K562 (cell line): ENCODE data around the gene MYO15B. TPM values are rescaled to one million over a fixed set of nuclear protein-coding genes. Genes with fewer than 3 reads are reported as not detected.

Experiments
- ATAC-seq: fragments of 200-7000 bp; cut with Tn5 transposase; 3 replicates; pipeline ENCODE4 v1.9.1; 2020; ENCODE audit warnings: moderate library complexity
- BruUV-seq: library from RNA; stranded (reverse); fragments of 400-500 nt; replicated peaks from 2 replicates; lab custom pipeline; 2021; lab: Mats Ljungman, UMichigan
- CTCF ChIA-PET: fragments of 300-600 bp; formaldehyde crosslinking; extraction: SDS; loops from one replicate; lab custom pipeline; 2021; ENCODE audit warnings: low intra/inter-chr PET ratio; lab: Yijun Ruan, JAX
- POLR2A ChIA-PET: fragments of 300-600, 350-650 bp; sonication (Branson Sonifier 250); formaldehyde crosslinking; extraction: SDS; loops from one replicate; lab custom pipeline; 2021; ENCODE audit warnings: antibody characterized with exemption, inconsistent platforms; lab: Yijun Ruan, JAX
- DNase-seq, 4 experiments: peaks; one replicate each; pipeline versions ENCODE4 v3.0.0 to v3.0.0-alpha.2; 2011 to 2018; ENCODE audit warnings: low spot score in 3 of 4, mixed read lengths in 3 of 4; ENCODE audit errors: extremely low read depth in 1 of 4
- FAIRE-seq: peaks from 2 replicates; lab custom pipeline; 2011; peaks lifted over from hg19 to GRCh38; lab: Jason Lieb, UNC
- H2AFZ ChIP-seq: 2 replicates; pipeline ENCODE4 v1.6.0; 2011; ENCODE audit warnings: low read depth, low read length, control low read depth, inconsistent platforms
- H3K27ac ChIP-seq: fragments of 200-600 bp; 3 replicates; pipeline ENCODE4 v1.8.0; 2011; ENCODE audit warnings: low read depth, mild to moderate bottlenecking, control low read depth, inconsistent platforms, low read length, moderate library complexity, mixed read lengths; ENCODE audit errors: extremely low read depth
- H3K27me3 ChIP-seq, 2 experiments: fragments of 300-600 bp in 1 of 2; 2 replicates in 1 of 2; 3 replicates in 1 of 2; pipeline versions ENCODE4 v1.6.0 to v1.8.0; 2011; ENCODE audit warnings: inconsistent platforms in 2 of 2, low read length in 2 of 2, mild to moderate bottlenecking in 1 of 2, mixed read lengths in 1 of 2, moderate library complexity in 1 of 2; ENCODE audit not compliant: control insufficient read depth in 2 of 2, insufficient read depth in 2 of 2
- H3K36me3 ChIP-seq: fragments of 300-600 bp; 3 replicates; pipeline ENCODE4 v1.8.0; 2011; ENCODE audit warnings: mild to moderate bottlenecking, low read length, inconsistent platforms; ENCODE audit not compliant: control insufficient read depth, insufficient read depth
- H3K4me1 ChIP-seq, 2 experiments: fragments of 200-600 bp in 1 of 2; replicated peaks in 1 of 2; 2 replicates in 1 of 2; 3 replicates in 1 of 2; pipeline versions ENCODE4 v1.5.1 to v1.8.0; 2011; ENCODE audit warnings: inconsistent platforms in 2 of 2, low read length in 2 of 2, mild to moderate bottlenecking in 1 of 2, mixed read lengths in 1 of 2, moderate library complexity in 1 of 2; ENCODE audit not compliant: control insufficient read depth in 2 of 2, insufficient read depth in 2 of 2
- H3K4me2 ChIP-seq: 2 replicates; pipeline ENCODE4 v1.6.1; 2011; ENCODE audit warnings: low read length, control low read depth, inconsistent platforms, mixed read lengths; ENCODE audit not compliant: insufficient read depth
- H3K4me3 ChIP-seq: fragments of 200-600 bp; sonication (generic), shearing (Covaris generic); 2 replicates; pipeline ENCODE4 v1.5.1; 2016; ENCODE audit warnings: control low read depth, inconsistent platforms
- H3K79me2 ChIP-seq: fragments of 200-600 bp; 3 replicates; pipeline ENCODE4 v1.8.0; 2011; ENCODE audit warnings: low read length, inconsistent platforms; ENCODE audit not compliant: control insufficient read depth, insufficient read depth
- H3K9ac ChIP-seq, 2 experiments: 2 replicates each; pipeline versions ENCODE4 v1.6.0 to v1.6.1; 2011; ENCODE audit warnings: low read depth in 2 of 2, low read length in 2 of 2, control low read depth in 1 of 2, inconsistent platforms in 1 of 2, mild to moderate bottlenecking in 1 of 2, mixed read lengths in 1 of 2; ENCODE audit not compliant: insufficient read depth in 1 of 2
- H3K9me1 ChIP-seq: one replicate; pipeline ENCODE4 v1.6.0; 2011; ENCODE audit warnings: inconsistent platforms, mild to moderate bottlenecking, low read length, moderate library complexity; ENCODE audit not compliant: control insufficient read depth, insufficient read depth
- H3K9me3 ChIP-seq: replicated peaks from 2 replicates; pipeline ENCODE4 v1.5.1; 2011; ENCODE audit warnings: low read depth, low read length, inconsistent platforms; ENCODE audit not compliant: control insufficient read depth, insufficient read depth
- H4K20me1 ChIP-seq: replicated peaks from 2 replicates; pipeline ENCODE4 v1.6.1; 2011; ENCODE audit warnings: low read length, inconsistent platforms, mixed read lengths; ENCODE audit not compliant: control insufficient read depth, insufficient read depth
- ZNF76 ChIP-seq: fragments of 250-450 bp; sonication (Bioruptor Pico); IDR thresholded peaks from 2 replicates; pipeline ENCODE4 v1.4.0; 2020; ENCODE audit warnings: mild to moderate bottlenecking, moderate library complexity, borderline replicate concordance
- WGBS: fragments of 100-300 bp; shearing (Covaris generic); methylation state at CpG from one replicate; pipeline ENCODE4 v1.1.6; 2016; ENCODE audit warnings: low coverage, mixed read lengths; ENCODE audit not compliant: insufficient coverage; ENCODE audit errors: missing lambda C conversion rate; 5-methylcytosine and 5-hydroxymethylcytosine counted together
- in situ Hi-C: fragments of 300-500 bp; cut with MboI; formaldehyde crosslinking; loops from 4 replicates; pipeline ENCODE4 v1.15.0; 2018; ENCODE audit warnings: inconsistent platforms, mixed read lengths
- intact Hi-C: fragments of 100-400 bp; cut with micrococcal nuclease; formaldehyde crosslinking; loops from 2 replicates; pipeline ENCODE4 v1.14.2; 2022
- polyA plus RNA-seq, 8 experiments: library from polyadenylated mRNA; depleted of rRNA in 4 of 8; stranded (reverse) in 5 of 8; unstranded in 3 of 8; fragments of >200 nt; fragmentation: Nextera tagmentation in 2 of 8; fragmentation: Illumina TruSeq in 1 of 8; extraction: Ambion mirVana in 2 of 8; extraction: Trizol in 1 of 8; gene quantifications; 2 replicates each; pipeline versions ENCODE4 v1.2.1 to v1.2.3, GENCODE V29; 2011 to 2014; ENCODE audit warnings: inconsistent platforms in 1 of 8, missing spikeins in 1 of 8
- total RNA-seq, 7 experiments: library from RNA; depleted of rRNA in 6 of 7; stranded (reverse); fragments of >200 nt in 6 of 7; fragmentation: Illumina TruSeq in 2 of 7; extraction: Trizol in 2 of 7; gene quantifications; 2 replicates each; pipeline versions ENCODE4 v1.2.1 to v1.2.3, GENCODE V29; 2011 to 2021; ENCODE audit warnings: low replicate concordance in 1 of 7
- TF ChIP-seq, protein P1 (sequence below), 2 experiments: fragments of 450-650 bp; conservative IDR thresholded peaks; 2 replicates each; pipeline ENCODE4 v1.6.1; 2017; ENCODE audit warnings: mild to moderate bottlenecking in 2 of 2, moderate library complexity in 2 of 2

The MYO15B gene
- total and polyA plus RNA-seq, 9 of the 15 experiments (the other 6 are each of a cell fraction or from before 2014, with no cell fraction given), result 0.05 to 3.1 (median 0.83) TPM; not detected in 2

DNA sequence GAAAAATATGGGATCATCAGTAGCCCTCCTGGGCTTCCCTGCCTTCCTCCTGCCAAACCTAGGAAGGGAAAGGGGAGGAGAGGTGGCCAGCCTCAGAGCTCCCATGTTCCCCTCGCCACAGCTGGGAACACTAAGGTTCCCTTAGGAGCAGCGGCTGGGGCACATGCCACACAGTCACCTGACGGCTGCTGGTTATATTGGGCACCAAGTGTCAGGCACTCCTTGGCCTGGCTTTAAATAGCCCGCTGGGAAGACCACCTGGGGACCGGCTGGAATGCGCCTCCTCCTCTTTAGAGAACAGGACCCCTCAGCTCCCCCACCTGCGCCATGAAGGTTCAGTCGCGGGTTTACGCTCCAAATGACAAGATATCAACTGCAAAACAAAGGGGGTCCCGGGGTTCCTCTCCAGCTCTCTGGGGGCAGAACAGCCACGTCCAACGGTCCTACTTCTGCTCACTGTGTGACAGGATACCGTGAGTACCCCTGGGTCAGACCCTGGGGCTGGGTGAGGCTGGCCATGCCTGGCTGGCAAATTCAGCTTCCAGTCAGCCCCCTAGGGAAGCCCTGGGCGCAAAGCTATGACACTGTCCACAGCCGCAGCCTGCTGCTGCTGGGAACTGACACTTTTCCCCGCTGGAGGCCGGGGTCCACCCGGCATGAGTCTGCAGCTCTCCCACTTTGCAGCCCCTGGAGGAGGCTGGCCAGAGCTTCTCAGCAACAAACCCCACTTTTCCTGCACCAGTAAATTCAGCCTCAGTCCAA lies 49.0 kb downstream of the MYO15B start:
- Histone ChIP-seq H3K4me2 (no peak overlapping the region), H3K79me2 (no peaks in the 10 kb centered on the region), H3K9me1 (no peaks in the 10 kb centered on the region), H3K27ac (no peak overlapping the region), H3K9ac (no peak overlapping the region), H3K4me3 (no peak overlapping the region), H2AFZ (no peak overlapping the region), H3K27me3 (no peaks in the 10 kb centered on the region), H3K4me1 (peaks cover 13 to 52% of the 10 kb centered on the region in 2 experiments), H3K36me3 (no peaks in the 10 kb centered on the region; the same call in 1 of the 3 replicates), H3K9me3 (no peaks in the 10 kb centered on the region), H4K20me1 (0 out of 2 replicates have a peak, but pooled peaks cover 13% of the 10 kb centered on the region)
- POLR2A ChIA-PET, result interaction anchor here (1.4 to 1.9 kb wide), 2 partner anchors 9 to 13 kb away, joined by 3 to 8 read pairs; no protein-coding TSS in a partner anchor
- in situ Hi-C loops (no loop called here), intact Hi-C loops (no loop called here)
- CTCF ChIA-PET, result no interaction called here
- DNase-seq (no peak), FAIRE-seq (no peak), ATAC-seq (no peak)
- 71% methylated on average over 19 of the region's 19 CpGs for WGBS
- no TSS peak for BruUV-seq
- TF ChIP-seq ZNF76 (CRISPR knock-in tag), result no peak
- TF ChIP-seq, protein P1, sequence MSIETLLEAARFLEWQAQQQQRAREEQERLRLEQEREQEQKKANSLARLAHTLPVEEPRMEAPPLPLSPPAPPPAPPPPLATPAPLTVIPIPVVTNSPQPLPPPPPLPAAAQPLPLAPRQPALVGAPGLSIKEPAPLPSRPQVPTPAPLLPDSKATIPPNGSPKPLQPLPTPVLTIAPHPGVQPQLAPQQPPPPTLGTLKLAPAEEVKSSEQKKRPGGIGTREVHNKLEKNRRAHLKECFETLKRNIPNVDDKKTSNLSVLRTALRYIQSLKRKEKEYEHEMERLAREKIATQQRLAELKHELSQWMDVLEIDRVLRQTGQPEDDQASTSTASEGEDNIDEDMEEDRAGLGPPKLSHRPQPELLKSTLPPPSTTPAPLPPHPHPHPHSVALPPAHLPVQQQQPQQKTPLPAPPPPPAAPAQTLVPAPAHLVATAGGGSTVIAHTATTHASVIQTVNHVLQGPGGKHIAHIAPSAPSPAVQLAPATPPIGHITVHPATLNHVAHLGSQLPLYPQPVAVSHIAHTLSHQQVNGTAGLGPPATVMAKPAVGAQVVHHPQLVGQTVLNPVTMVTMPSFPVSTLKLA (conservative IDR thresholded peaks at IDR 0.05), result no peak
